ENCODE results near the gene TMPRSS3.

TMPRSS3 gene

GRCh38 chr21:42341776-42342542 is 53.9 kb downstream of the TMPRSS3 start:
- H3K4me3 ChIP-seq (ENCODE audit: control insufficient read depth, low read depth, low read length) = no peak overlapping the region
- TF ChIP-seq CTCF (conservative IDR thresholded peaks at IDR 0.05; ENCODE audit: control insufficient read depth, insufficient read depth, low read depth, low read length) = no peak
- DNase-seq (ENCODE audit: low read depth) = no peak

GRCh38 chr21:42340187-42341050 is 55.4 kb downstream of the TMPRSS3 start:
- no peak for DNase-seq (ENCODE audit: low read depth)
- no peak for TF ChIP-seq CTCF (conservative IDR thresholded peaks at IDR 0.05; ENCODE audit: control insufficient read depth, insufficient read depth, low read depth, low read length)
- H3K4me3 ChIP-seq (ENCODE audit: control insufficient read depth, low read depth, low read length) = no peak overlapping the region

GRCh38 chr21:42338729-42339715 is 56.8 kb downstream of the TMPRSS3 start:
- DNase-seq (ENCODE audit: low read depth) = no peak

GRCh38 chr21:42337830-42338728 is 57.8 kb downstream of the TMPRSS3 start:
- TF ChIP-seq CTCF (conservative IDR thresholded peaks at IDR 0.05; ENCODE audit: control insufficient read depth, insufficient read depth, low read depth, low read length) = peak; percentile 53
- no peak overlapping the region for H3K4me3 ChIP-seq (ENCODE audit: control insufficient read depth, low read depth, low read length)
- DNase-seq (ENCODE audit: low read depth) = peak; percentile 37

More at GRCh38 chr21:42338729-42339715, 56.8 kb downstream of the TMPRSS3 start:
- no peak overlapping the region for H3K4me3 ChIP-seq (ENCODE audit: control insufficient read depth, low read depth, low read length)
- no peak for TF ChIP-seq CTCF (conservative IDR thresholded peaks at IDR 0.05; ENCODE audit: control insufficient read depth, insufficient read depth, low read depth, low read length)

- no peak overlapping the region for H3K4me3 ChIP-seq (ENCODE audit: control insufficient read depth, low read depth, low read length)
- TF ChIP-seq CTCF (conservative IDR thresholded peaks at IDR 0.05; ENCODE audit: control insufficient read depth, insufficient read depth, low read depth, low read length) = no peak
- DNase-seq (ENCODE audit: low read depth) = no peak
Measured at GRCh38 chr21:42337276-42337675, 58.6 kb downstream of the TMPRSS3 start.
